ENCODE data around the gene POC1A. TPM values are rescaled to one million over a fixed set of nuclear protein-coding genes. Genes with fewer than 3 reads are reported as not detected.
A peak's percentile ranks its signal among the peaks of the same experiment; 100 is the strongest.

The POC1A gene
- total RNA-seq, 6 donors from 2014 or later: 1.0 to 4.2 (median 2.8) TPM

DNA sequence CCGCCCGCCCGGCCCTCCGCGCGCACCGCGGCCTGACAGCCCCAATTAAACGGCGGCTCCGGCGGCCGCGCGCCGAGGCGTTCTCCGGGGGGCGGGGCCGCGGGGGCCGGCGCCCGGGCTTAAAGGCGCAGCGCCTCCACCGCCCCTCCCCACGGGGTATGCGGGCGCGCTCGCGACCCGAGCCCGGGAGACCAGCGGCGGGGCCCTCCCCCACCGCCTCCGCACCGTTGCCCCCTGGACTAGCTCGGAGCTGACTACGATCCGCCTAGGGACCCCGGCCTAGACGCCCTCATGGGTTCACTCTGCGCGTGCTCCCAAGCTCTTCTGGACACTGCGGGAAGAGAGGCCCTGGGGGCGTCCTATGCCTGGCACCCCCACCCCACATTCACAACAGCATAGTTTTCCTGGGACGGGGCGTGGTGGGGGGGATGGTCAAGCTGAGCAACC is 97.7 kb downstream of the POC1A start, which contains the start of gene DUSP7:
DUSP7 (minus strand) TSS at position 51 of the 447 bp plus-strand sequence. CDS start 205 bp downstream, outside the sequence.
- ATAC-seq (ENCODE audit: low FRiP score in 2 of 2): peak; percentile 23 to 78
- Histone ChIP-seq H3K4me1 (peaks cover 37 to 60% (median 54%) of the 10 kb centered on the region in 4 donors), H3K27ac (peak within 1 kb of the TSS; percentile 87 to 92 (median 90)), H3K9me3 (no peaks in the 10 kb centered on the region), H3K27me3 (no peaks in the 10 kb centered on the region), H3K4me3 (peak within 1 kb of the TSS; percentile 62 to 87 (median 83)), H3K36me3 (peaks cover 0 to 21% (median 14%) of the 10 kb centered on the region in 4 donors)
- WGBS, 2 donors: 0% methylated on average over 10 of the region's 51 CpGs; no CpG with 5 or more reads in 1 of the 2 donors
- TF ChIP-seq POLR2AphosphoS5 (IDR thresholded peaks at IDR 0.05): no peak
- TF ChIP-seq, protein P1, sequence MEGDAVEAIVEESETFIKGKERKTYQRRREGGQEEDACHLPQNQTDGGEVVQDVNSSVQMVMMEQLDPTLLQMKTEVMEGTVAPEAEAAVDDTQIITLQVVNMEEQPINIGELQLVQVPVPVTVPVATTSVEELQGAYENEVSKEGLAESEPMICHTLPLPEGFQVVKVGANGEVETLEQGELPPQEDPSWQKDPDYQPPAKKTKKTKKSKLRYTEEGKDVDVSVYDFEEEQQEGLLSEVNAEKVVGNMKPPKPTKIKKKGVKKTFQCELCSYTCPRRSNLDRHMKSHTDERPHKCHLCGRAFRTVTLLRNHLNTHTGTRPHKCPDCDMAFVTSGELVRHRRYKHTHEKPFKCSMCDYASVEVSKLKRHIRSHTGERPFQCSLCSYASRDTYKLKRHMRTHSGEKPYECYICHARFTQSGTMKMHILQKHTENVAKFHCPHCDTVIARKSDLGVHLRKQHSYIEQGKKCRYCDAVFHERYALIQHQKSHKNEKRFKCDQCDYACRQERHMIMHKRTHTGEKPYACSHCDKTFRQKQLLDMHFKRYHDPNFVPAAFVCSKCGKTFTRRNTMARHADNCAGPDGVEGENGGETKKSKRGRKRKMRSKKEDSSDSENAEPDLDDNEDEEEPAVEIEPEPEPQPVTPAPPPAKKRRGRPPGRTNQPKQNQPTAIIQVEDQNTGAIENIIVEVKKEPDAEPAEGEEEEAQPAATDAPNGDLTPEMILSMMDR (IDR thresholded peaks at IDR 0.05): peak in 1 of 6 experiments; percentile 16
- DNase-seq: peak; percentile 78 to 96

DNA sequence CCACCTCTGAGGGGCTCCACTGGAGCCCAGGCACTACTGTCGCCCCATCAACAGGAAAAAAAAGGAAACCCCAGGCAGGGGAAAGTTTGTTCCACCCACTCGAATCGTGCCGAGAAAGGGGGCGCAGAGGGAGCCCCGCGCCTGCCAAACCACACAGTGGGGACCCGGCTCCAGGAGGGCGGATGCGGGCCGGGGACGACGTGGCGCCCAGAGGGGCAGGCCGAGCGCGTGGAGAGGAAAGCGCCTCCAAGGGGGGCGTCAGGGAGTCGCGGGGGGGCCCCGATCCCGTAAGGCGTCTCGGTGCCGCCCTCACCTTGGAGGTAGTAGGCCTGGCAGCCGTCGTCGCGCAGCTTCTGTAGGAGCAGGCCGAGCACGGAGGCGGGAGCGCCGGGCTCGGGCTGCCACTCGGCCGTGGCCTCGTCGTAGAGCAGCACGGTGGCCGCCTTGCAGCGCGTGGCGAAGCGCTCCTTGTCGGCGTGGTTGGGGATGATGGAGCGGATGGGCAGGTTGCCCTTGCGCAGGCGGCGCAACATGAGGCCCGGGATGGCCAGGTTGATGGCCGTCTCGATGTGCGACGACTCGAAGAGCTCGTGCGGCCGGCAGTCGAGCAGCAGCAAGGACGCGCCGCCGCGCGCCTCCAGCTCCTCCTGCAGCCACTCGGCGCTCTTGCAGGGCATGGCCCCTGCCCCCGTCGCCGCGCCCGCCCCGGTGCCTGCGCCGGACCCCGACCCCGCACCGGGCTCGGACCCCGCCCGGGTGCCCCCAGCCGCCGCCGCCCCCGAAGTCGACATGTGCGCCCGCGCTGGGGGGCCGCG is 98.5 kb downstream of the POC1A start:
- 0% methylated on average over 16 to 25 of the region's 94 CpGs for WGBS, 2 donors
- TF ChIP-seq, protein P1 (IDR thresholded peaks at IDR 0.05): peak in 5 of 6 experiments; percentile 11 to 59 (median 24)
- TF ChIP-seq EP300 (IDR thresholded peaks at IDR 0.05) (no peak), POLR2A (IDR thresholded peaks at IDR 0.05) (peak in 1 of 4 donors; percentile 20), POLR2AphosphoS5 (IDR thresholded peaks at IDR 0.05) (no peak)
- ATAC-seq (ENCODE audit: low FRiP score in 2 of 2) (peak in 1 of 2 donors; percentile 1), DNase-seq (peak in 1 of 2 donors; percentile 93)
- Histone ChIP-seq H3K27ac (peak overlapping the region; percentile 85 to 92 (median 88)), H3K36me3 (peaks cover under 1 to 29% (median 21%) of the 10 kb centered on the region in 4 donors), H3K27me3 (no peaks in the 10 kb centered on the region), H3K9me3 (no peaks in the 10 kb centered on the region), H3K4me1 (peaks cover 45 to 64% (median 59%) of the 10 kb centered on the region in 4 donors), H3K4me3 (peak overlapping the region; percentile 62 to 87 (median 83))

DNA sequence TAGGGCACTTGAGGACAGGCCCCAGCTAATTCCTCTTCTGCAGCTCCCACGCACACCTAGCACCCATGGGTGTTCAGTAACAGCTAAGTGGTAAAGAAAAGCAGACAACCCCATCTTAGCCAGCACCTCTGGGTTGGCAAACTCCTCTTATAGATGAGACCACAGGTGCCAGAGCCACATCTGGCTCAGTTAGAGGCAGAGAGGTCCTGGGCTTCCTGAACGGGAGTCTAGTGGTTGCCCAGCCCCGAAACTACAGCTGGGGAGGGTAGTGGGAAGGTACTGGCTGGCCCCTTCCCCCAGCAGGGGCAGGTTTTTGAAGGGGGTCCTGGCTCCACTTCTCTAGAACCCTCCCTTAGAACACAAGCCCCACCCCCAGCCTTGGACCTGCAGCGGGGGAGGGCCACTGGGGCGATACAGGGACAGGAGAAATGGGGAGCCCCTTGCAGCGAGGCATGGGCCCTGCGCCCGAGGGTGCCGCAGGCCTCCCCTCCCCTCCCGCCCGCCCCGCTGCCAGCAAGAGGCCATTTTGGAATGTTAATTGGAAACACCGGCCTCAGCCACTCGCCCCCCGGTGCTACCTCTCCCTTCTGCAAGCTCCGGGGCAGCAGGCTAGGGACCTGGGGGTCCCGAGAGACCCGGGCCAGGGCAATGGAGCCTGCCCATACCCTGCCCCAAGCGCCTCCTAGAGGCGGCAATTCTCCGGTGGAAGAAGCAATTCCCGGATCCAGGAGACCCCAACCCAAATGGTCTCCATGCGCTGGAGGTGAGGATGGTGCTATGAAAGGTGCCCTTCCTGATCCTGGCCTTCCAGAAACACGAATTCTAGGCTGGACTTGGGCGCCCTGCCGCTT is 99.3 kb downstream of the POC1A start:
- 5% methylated on average over 20 of the region's 26 CpGs; no CpG with 5 or more reads in 1 of the 2 donors for WGBS, 2 donors

More for the DNA sequence above, 99.3 kb downstream of the POC1A start:
- no peak for ATAC-seq (ENCODE audit: low FRiP score in 2 of 2)
- Histone ChIP-seq H3K4me3 (peak overlapping the region; percentile 62 to 87 (median 83)), H3K36me3 (peaks cover 8 to 38% (median 29%) of the 10 kb centered on the region in 4 donors), H3K27ac (peak overlapping the region; percentile 85 to 92 (median 88)), H3K4me1 (peaks cover 53 to 72% (median 67%) of the 10 kb centered on the region in 4 donors), H3K9me3 (no peaks in the 10 kb centered on the region), H3K27me3 (no peaks in the 10 kb centered on the region)
- DNase-seq: no peak
- TF ChIP-seq, protein P1 (IDR thresholded peaks at IDR 0.05): peak in 2 of 6 experiments; percentile 1 to 15
- no peak for TF ChIP-seq POLR2AphosphoS5 (IDR thresholded peaks at IDR 0.05)

Measured in upper lobe of left lung (tissue), 6 donors.